ENCODE data around the gene C5orf46. TPM values are rescaled to one million over a fixed set of nuclear protein-coding genes. Genes with fewer than 3 reads are reported as not detected.
"Not testable (repeated sequence)": the region's sequence is repeated elsewhere in the genome, so short reads cannot be mapped to it uniquely, and the experiment has no call there.

Gene C5orf46
- not detected in 2 replicates for total RNA-seq (2014; rRNA removed; shearing (Covaris generic))

DNA sequence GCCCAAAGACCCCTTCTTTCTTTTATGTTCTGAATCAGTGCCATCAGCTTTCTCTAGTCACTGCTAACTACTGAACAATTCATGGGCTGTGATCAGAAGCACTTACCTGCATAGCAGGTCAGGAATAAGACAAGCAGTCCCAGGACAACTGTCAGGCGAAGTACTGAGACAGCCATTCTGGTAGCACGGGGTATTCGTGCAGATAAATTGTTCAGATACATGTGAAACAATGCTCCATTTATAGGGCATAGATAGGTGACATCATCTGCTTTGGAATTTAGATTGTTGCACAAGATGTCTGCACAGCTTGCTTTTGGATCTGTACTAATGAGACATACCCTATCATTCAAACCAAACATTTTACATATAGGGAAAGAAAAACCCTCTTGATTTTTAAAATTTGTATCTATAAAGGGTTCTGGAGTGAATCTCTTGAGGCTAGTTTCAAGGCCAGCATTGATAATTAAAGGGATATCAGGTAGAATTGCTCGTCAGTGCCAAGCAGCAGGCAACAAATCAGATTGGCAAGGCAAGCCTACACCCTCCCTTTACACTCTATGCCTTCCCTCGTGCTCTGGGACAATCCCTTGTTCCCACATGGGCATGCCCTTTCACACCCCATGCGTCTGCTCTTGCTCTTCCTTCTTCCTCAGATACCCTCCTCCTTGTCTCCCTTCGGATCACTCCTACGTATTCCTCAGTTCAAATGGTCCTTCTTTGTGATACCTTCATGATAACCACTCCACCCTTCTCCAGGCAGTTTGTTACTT lies at the start of gene C5orf46:
Gene C5orf46 (minus strand): TSS at position 213 of the 770 bp plus-strand sequence. CDS start 37 bp downstream, at position 176.
- DNase-seq (ENCODE audit: low spot score), result peak; percentile 33

DNA sequence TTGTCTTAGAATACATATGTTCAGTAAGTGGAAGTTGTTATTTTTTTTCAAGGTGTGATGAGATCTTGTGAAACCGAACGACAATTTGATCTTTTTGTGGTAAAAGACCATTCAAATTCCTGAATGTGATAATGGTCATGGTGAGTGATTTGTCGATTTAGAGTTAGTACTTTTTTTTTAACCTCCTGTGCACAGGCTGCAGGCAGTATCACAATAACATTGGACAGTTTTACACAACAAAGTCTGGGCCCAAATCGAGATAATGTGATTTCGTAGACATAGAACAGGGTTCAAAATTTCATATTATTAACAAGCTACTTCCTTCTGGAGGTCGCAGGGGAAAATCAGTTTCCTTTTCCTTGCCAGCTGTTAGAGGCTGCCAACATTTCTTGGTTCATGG lies 48.6 kb upstream of the C5orf46 start:
- no peak for DNase-seq (ENCODE audit: low spot score)

- DNase-seq (ENCODE audit: low spot score), result peak; percentile 86
Observed at GRCh38 chr5:147949711-147950573, 43.6 kb upstream of the C5orf46 start.

- DNase-seq (ENCODE audit: low spot score), result not testable (repeated sequence)
Observed at GRCh38 chr5:147946658-147947274, 40.4 kb upstream of the C5orf46 start.

DNA sequence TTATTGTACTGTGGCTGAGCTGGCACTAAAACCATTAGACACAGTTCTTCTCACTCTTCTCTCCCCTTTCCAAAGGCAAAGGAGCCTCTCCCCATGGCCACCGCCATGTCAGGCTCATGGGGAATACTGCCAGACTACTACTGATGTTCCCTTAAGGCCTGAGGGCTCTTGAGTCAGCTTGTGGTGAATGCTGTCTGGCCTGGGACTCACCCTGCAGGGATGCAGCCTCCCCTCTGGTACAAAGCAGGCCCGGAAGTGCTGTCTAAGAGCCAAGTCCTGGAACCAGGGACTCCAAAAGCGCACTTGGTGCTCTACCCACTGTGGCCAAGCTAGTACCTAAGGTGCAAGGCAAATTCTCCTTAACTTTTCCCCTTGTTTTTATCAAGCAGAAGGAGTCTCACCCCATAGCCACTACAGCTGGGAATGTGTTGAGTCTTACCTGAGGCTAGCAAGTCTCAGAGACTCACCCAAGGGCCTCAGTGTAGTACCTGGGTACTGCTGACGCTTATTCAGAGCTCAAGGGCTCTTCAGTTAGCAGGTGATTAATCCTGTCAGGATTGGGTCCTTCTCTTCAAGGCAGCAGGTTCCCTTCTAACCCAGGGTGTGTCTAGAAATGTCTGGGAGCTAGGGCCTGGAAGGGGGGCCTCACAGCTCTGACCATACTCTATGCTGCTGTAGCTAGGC lies 33.2 kb upstream of the C5orf46 start:
- DNase-seq (ENCODE audit: low spot score), result no peak

DNA sequence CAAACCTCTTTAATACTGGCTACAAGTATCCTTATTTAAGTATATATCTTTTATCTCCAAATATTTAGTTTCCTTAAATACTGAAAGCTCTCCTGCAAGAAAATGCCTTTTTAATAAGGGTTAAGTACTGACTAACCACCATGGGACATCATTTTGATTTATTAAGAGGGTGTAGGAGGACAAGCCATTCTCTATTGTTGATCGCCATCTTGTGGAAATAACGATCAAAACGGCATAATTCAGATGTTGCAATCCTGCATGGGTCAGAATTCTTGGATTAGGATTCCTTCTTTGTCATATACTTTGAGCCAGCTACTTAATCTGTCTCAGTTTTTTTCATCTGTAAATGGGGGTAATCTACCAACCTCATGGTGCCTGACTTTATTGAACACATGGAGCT lies 28.7 kb upstream of the C5orf46 start:
- DNase-seq (ENCODE audit: low spot score), result peak; percentile 91

GRCh38 chr5:147930769-147931168 lies 24.4 kb upstream of the C5orf46 start:
- DNase-seq (ENCODE audit: low spot score), result no peak

DNA sequence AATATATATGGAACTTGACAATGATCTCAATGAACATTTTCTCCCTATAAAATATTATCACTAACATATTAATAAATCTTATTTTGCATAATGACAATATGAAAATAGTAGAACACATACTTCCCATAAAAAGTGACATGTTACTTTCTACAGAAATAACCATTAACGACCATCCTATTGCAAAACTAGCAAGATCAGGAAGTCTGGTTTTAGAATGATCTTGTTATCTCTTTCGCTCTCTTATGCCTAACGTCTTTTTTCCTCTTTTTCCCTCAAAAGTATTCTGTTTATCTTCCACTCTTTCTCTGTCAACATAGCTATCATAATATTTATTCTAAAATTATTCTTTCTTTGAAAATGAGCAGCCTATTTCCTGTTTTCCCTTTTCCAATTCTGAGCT lies 21.6 kb upstream of the C5orf46 start:
- no peak for DNase-seq (ENCODE audit: low spot score)

- no peak for DNase-seq (ENCODE audit: low spot score)
Observed at GRCh38 chr5:147925020-147925419, 18.7 kb upstream of the C5orf46 start.

DNA sequence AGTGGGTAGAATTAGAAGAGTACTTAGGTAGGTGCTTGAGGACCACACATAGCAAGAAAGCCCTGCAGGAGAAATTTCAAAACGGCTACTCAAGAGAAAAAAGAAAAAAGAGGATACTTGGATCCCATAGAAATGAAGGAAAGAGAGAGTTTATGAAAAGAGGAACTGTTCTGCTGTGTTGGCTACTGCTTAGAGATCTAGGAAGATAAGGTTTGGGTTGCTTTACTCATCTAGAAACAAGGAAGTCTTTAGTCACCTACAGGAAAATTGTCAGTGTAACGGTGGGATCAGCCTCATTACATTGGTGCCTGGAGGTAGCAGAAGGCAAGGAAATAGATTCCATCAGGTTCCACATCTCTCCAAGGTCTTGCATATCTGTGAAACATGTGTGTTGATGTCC lies 14.8 kb upstream of the C5orf46 start:
- no peak for DNase-seq (ENCODE audit: low spot score)

- no peak for DNase-seq (ENCODE audit: low spot score)
Observed at GRCh38 chr5:147920420-147921030, 14.2 kb upstream of the C5orf46 start.

DNA sequence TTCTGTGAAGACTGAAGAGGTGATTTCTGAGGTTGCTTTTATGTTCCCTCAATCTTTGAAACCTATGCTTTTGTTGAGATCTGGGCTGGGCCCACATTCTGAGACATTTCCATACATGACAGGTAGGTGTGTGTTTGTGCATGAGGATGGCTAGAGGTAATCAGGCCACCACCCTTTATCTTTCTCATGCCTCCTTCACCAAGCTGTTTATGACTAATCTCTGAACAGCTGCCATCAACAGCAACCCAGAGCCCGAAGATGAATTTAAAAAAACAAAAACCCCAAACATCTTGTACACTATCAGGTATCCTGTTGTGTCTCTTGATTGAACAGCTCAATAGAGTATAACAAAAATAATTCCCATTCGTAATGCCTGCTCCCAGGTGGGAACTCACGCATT lies 12.6 kb upstream of the C5orf46 start:
- no peak for DNase-seq (ENCODE audit: low spot score)

DNA sequence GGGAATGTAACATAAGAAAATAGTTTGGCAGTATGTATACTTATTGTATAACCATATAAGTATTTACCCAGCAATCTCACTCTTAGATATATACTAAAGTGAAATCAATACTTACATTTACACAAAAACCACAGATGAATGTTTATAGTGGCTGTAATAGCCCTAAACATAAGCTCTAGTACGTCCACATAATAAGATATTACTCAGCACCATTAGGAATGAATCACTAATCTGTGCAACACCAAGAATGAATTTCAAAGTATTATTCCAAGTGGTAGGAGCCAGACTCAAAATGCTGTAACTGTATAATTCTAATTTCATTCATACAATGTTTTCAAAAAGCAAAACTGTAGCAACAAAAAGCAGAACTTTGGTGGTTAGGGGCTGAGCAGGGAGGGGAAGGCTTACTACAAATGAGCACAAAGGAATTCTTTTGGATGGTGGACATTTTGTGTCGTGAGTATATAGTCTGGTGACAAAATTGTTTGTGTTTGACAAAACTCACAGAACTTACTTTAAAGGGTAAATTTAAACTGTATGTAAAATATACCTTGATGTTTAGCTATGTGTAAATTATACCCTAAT lies 11.9 kb upstream of the C5orf46 start:
- DNase-seq (ENCODE audit: low spot score), result no peak

- DNase-seq (ENCODE audit: low spot score), result no peak
Observed at GRCh38 chr5:147913786-147914185, 7.4 kb upstream of the C5orf46 start.

GRCh38 chr5:147912011-147912410 lies 5.7 kb upstream of the C5orf46 start:
- DNase-seq (ENCODE audit: low spot score), result no peak

DNA sequence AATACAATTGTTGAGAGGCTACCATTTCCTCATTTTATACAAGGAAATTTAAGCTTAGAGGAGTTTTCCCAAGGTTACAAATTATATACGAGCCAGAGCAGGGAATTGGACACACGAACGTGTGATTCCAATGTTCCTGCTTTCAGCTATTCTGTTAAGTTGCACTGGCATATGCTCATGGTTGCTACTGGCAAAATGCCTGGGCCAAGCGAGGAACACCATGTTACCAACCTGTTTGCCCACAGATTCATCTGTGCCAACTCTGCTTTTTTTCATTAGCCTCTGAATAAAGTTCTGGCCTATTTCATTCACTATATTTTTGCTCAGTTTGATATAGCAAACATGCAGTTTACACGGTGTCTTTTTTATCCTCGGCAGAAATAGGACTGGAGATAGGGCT lies 5.1 kb upstream of the C5orf46 start:
- no peak for DNase-seq (ENCODE audit: low spot score)

- DNase-seq (ENCODE audit: low spot score), result no peak
Observed at GRCh38 chr5:147904110-147904509, 2.2 kb downstream of the C5orf46 start.

DNA sequence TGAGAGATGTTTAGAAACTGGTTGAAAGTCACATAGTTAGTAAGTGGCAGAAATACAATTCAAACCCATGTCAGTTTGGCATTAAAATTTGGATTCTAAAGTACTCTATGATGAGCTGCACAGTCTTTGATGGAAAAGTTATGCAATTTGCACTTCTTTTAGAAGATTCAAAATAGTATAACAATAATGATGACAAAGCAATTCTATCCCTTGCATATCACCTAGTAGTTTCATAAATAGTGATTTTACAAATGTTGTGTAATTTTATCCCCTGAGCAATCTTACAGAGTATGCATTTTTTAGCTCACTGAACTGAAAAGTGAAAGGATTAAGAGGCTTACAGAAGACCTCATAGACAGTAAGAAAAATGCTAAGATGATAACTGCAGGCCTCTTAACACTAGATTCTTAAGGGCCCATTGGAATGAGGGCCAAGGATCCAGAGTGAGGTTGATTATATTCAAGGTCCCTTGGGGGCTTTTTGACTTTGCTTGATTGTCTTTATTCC lies 3.7 kb downstream of the C5orf46 start:
- no peak for DNase-seq (ENCODE audit: low spot score)

- no peak for DNase-seq (ENCODE audit: low spot score)
Observed at GRCh38 chr5:147901599-147902039, 4.7 kb downstream of the C5orf46 start.

GRCh38 chr5:147898875-147899401 lies 7.4 kb downstream of the C5orf46 start:
- peak; percentile 29 for DNase-seq (ENCODE audit: low spot score)
